AG10803 (cell line): Measurements from ENCODE around the gene EIF4G3.

Experiments used
- DNase-seq: peaks from one replicate; pipeline ENCODE4 v3.0.0; 2010; ENCODE audit warnings: low read depth
- H3K4me3 ChIP-seq: 2 replicates; pipeline ENCODE4 v1.5.1; 2011; ENCODE audit warnings: mild to moderate bottlenecking, low read length, control low read depth
- CTCF ChIP-seq: conservative IDR thresholded peaks from 2 replicates; pipeline ENCODE4 v1.5.1; 2011; ENCODE audit warnings: mild to moderate bottlenecking, low read length, control low read depth, inconsistent platforms

The EIF4G3 gene

GRCh38 chr1:20997602-20998224, 179.0 kb downstream of the EIF4G3 start:
- TF ChIP-seq CTCF, result no peak
- DNase-seq, result no peak
- no peak overlapping the region for H3K4me3 ChIP-seq

GRCh38 chr1:20996554-20996953, 180.1 kb downstream of the EIF4G3 start:
- no peak overlapping the region for H3K4me3 ChIP-seq
- no peak for TF ChIP-seq CTCF
- DNase-seq, result no peak

GRCh38 chr1:20993716-20994575, 182.8 kb downstream of the EIF4G3 start:
- no peak for DNase-seq
- no peak for TF ChIP-seq CTCF
- H3K4me3 ChIP-seq, result no peak overlapping the region

GRCh38 chr1:20992322-20993056, 184.2 kb downstream of the EIF4G3 start:
- H3K4me3 ChIP-seq, result no peak overlapping the region
- DNase-seq, result peak; percentile 32
- TF ChIP-seq CTCF, result no peak

GRCh38 chr1:20988943-20989342, 187.8 kb downstream of the EIF4G3 start:
- TF ChIP-seq CTCF, result no peak
- H3K4me3 ChIP-seq, result no peak overlapping the region
- DNase-seq, result no peak

- no peak overlapping the region for H3K4me3 ChIP-seq
- no peak for TF ChIP-seq CTCF
- DNase-seq, result peak; percentile 44
These were observed 188.6 kb downstream of the EIF4G3 start for GRCh38 chr1:20987831-20988825.
